Parathyroid adenoma (tissue), 2 donors: Measurements from ENCODE around the gene ATP1B1.

Source experiments
- H2AFZ ChIP-seq: fragments of 300-600 bp; sonication (generic); one replicate; pipeline ENCODE4 v1.7.0; 2017; ENCODE audit warnings: antibody characterized with exemption, mild to moderate bottlenecking
- H3K27ac ChIP-seq: fragments of 300-600 bp; sonication (generic); one replicate; pipeline ENCODE4 v1.7.0; 2017
- H3K27me3 ChIP-seq: fragments of 300-600 bp; sonication (generic); one replicate; pipeline ENCODE4 v1.7.0; 2017; ENCODE audit warnings: low read length; ENCODE audit not compliant: control insufficient read depth, insufficient read depth
- H3K36me3 ChIP-seq: fragments of 300-600 bp; sonication (generic); one replicate; pipeline ENCODE4 v1.7.0; 2017; ENCODE audit warnings: low read length; ENCODE audit not compliant: control insufficient read depth, insufficient read depth
- H3K4me1 ChIP-seq: fragments of 300-600 bp; sonication (generic); one replicate; pipeline ENCODE4 v1.7.0; 2017; ENCODE audit warnings: control low read depth
- H3K4me2 ChIP-seq: fragments of 300-600 bp; sonication (generic); one replicate; pipeline ENCODE4 v1.7.0; 2017; ENCODE audit warnings: low read length
- H3K4me3 ChIP-seq: fragments of 300-600 bp; sonication (generic); one replicate; pipeline ENCODE4 v1.7.0; 2017; ENCODE audit warnings: low read depth, low read length
- H3K79me2 ChIP-seq: fragments of 300-600 bp; sonication (generic); one replicate; pipeline ENCODE4 v1.7.0; 2017; ENCODE audit warnings: control low read depth
- H3K9ac ChIP-seq: fragments of 300-600 bp; sonication (generic); one replicate; pipeline ENCODE4 v1.7.0; 2017; ENCODE audit warnings: mild to moderate bottlenecking
- H3K9me3 ChIP-seq: fragments of 300-600 bp; sonication (generic); one replicate; pipeline ENCODE4 v1.7.0; 2017; ENCODE audit warnings: low read length; ENCODE audit not compliant: control insufficient read depth
- CTCF ChIP-seq: fragments of 300-600 bp; sonication (generic); IDR thresholded peaks from one replicate; pipeline ENCODE4 v1.7.0; 2017; ENCODE audit warnings: antibody characterized with exemption, mild to moderate bottlenecking
- donor health status: primary hyperparathyroidism.

Gene ATP1B1

DNA sequence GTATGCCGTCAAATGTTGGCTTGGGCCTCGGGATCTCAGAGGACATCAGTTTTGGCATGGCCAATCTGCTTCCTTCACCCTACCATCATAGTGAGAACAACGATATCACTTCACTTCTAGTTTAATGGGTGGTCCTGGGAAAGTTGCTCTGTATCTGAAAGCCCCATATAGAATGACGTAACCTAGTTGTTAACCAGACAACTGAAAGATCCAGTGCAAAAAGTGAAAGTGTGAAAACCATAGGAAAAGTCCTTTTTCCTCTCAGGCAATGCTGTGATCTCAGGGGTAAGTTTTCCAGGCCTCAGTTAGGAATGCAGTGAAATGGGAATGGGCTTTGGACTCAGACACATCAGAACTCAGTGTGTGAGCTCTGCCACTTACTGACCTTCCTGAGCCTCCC is 18.6 kb upstream of the ATP1B1 start:
- Histone ChIP-seq H3K79me2 (no peaks in the 10 kb centered on the region), H2AFZ (peak overlapping the region; percentile 33), H3K27ac (peak overlapping the region; percentile 75), H3K9me3 (no peaks in the 10 kb centered on the region), H3K4me2 (no peak overlapping the region), H3K4me1 (peaks cover 8% of the 10 kb centered on the region), H3K36me3 (no peaks in the 10 kb centered on the region), H3K9ac (no peak overlapping the region), H3K27me3 (no peaks in the 10 kb centered on the region), H3K4me3 (no peak overlapping the region)
- TF ChIP-seq CTCF: no peak

- no peak overlapping the region for H2AFZ ChIP-seq
- peaks cover 8% of the 10 kb centered on the region for H3K4me1 ChIP-seq
- H3K4me2 ChIP-seq: no peak overlapping the region
- H3K9ac ChIP-seq: no peak overlapping the region
- H3K4me3 ChIP-seq: no peak overlapping the region
- H3K9me3 ChIP-seq: no peaks in the 10 kb centered on the region
- H3K79me2 ChIP-seq: no peaks in the 10 kb centered on the region
- TF ChIP-seq CTCF: no peak
- no peaks in the 10 kb centered on the region for H3K36me3 ChIP-seq
- no peaks in the 10 kb centered on the region for H3K27me3 ChIP-seq
- H3K27ac ChIP-seq: no peak overlapping the region
Observed at GRCh38 chr1:169089776-169090175, 16.7 kb upstream of the ATP1B1 start.

DNA sequence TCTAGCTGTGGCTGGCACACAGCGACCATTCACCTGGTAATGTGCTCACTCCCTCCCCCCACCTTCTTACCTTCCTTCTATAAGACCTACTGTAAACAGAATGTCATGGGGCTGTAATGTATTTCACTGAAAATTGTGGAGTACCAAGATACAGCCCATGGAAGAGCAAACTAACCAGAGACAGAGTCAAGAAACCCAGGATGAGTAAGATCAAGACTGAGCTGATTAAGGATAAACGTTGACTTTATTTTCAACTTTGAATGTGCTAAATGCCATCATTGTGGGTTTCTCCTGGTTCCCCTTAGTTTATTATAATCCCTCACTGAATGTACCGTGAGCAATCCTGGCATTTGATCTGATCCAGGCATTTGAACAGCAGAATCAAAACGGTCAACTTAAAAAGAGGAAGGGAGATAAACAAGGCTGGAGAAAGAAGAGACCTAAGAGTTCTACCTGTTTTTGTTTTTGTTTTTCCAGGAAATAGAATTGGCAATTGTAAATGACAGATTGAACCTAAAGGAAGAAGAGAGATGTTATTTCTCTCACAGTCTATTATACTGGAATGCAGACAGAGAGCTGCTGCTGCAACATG is 16.1 kb upstream of the ATP1B1 start:
- peak overlapping the region; percentile 38 for H2AFZ ChIP-seq
- no peaks in the 10 kb centered on the region for H3K36me3 ChIP-seq
- H3K9me3 ChIP-seq: no peaks in the 10 kb centered on the region
- H3K4me1 ChIP-seq: peaks cover 8% of the 10 kb centered on the region
- H3K79me2 ChIP-seq: no peaks in the 10 kb centered on the region
- H3K9ac ChIP-seq: no peak overlapping the region
- no peak for TF ChIP-seq CTCF
- H3K4me3 ChIP-seq: no peak overlapping the region
- no peak overlapping the region for H3K27ac ChIP-seq
- no peaks in the 10 kb centered on the region for H3K27me3 ChIP-seq
- H3K4me2 ChIP-seq: no peak overlapping the region

- Histone ChIP-seq H3K36me3 (no peaks in the 10 kb centered on the region), H3K79me2 (no peaks in the 10 kb centered on the region), H3K27ac (no peak overlapping the region), H3K9me3 (no peaks in the 10 kb centered on the region), H3K9ac (no peak overlapping the region), H3K4me3 (no peak overlapping the region), H2AFZ (no peak overlapping the region), H3K4me2 (no peak overlapping the region), H3K27me3 (no peaks in the 10 kb centered on the region), H3K4me1 (peaks cover 5% of the 10 kb centered on the region)
- TF ChIP-seq CTCF: no peak
Observed at GRCh38 chr1:169090900-169091311, 15.6 kb upstream of the ATP1B1 start.

DNA sequence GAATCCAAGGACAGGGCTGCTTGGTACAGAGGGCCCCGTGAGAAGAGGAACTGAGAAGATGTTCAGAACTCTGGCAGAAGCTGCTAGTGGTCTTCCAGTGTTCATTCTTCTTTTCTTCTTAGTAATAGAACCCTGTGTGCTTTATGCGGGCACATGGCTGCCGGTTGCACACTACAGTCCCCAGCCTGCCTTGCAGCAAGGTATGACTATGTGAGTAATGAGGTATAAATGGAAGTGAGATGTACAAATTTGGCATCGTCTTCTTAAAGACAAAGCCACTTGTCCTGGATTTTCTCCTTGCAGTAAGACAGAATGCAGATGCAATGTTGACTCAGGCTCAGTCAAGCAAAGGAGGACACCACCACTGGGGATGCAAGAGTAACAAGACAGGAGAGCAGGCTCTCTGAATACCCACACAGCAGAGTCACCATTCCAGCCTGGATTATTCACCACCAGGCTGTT is 15.0 kb upstream of the ATP1B1 start:
- peaks cover 3% of the 10 kb centered on the region for H3K4me1 ChIP-seq
- H3K4me3 ChIP-seq: no peak overlapping the region
- H3K4me2 ChIP-seq: no peak overlapping the region
- H3K27ac ChIP-seq: no peak overlapping the region
- no peaks in the 10 kb centered on the region for H3K79me2 ChIP-seq
- TF ChIP-seq CTCF: no peak
- no peak overlapping the region for H3K9ac ChIP-seq
- H3K27me3 ChIP-seq: no peaks in the 10 kb centered on the region
- no peaks in the 10 kb centered on the region for H3K9me3 ChIP-seq
- H2AFZ ChIP-seq: no peak overlapping the region
- no peaks in the 10 kb centered on the region for H3K36me3 ChIP-seq
